Uterus (tissue), 4 donors: Measurements from ENCODE around the gene ADGRD2. TPM values are rescaled to one million over a fixed set of nuclear protein-coding genes. Genes with fewer than 3 reads are reported as not detected.

Source experiments
- DNase-seq, 2 donors: peaks; one replicate each; pipeline ENCODE4 v3.0.0-alpha.2; 2019 to 2020
- H3K27ac ChIP-seq, 2 donors: fragments of 200-600 bp; sonication (generic); 1 replicate in 1 of 2; 2 replicates in 1 of 2; pipeline ENCODE4 v1.5.1; 2016 to 2018
- H3K27me3 ChIP-seq, 2 donors: fragments of 200-600 bp; sonication (generic); one replicate each; pipeline ENCODE4 v1.5.1; 2018 to 2019; ENCODE audit warnings: control low read depth in 1 of 2
- H3K36me3 ChIP-seq, 2 donors: fragments of 200-600 bp; sonication (generic); one replicate each; pipeline ENCODE4 v1.5.1; 2019; ENCODE audit warnings: control low read depth in 1 of 2
- H3K4me1 ChIP-seq, 2 donors: fragments of 200-600 bp; sonication (generic); one replicate each; pipeline ENCODE4 v1.5.1; 2018 to 2019; ENCODE audit warnings: control low read depth in 1 of 2
- H3K4me3 ChIP-seq, 2 donors: fragments of 200-600 bp; sonication (generic); 1 replicate in 1 of 2; 2 replicates in 1 of 2; pipeline ENCODE4 v1.5.1; 2018 to 2019; ENCODE audit warnings: mild to moderate bottlenecking in 1 of 2
- H3K9me3 ChIP-seq, 2 donors: fragments of 200-600 bp; sonication (generic); one replicate each; pipeline ENCODE4 v1.5.1; 2019; ENCODE audit warnings: control low read depth in 1 of 2
- CTCF ChIP-seq, 4 experiments: fragments of 200-600 bp in 2 of 4; fragments of 450-650 bp in 2 of 4; sonication (generic) in 2 of 4; IDR thresholded peaks; one replicate each; pipeline ENCODE4 v1.5.1; 2016 to 2019; ENCODE audit warnings: antibody characterized with exemption in 4 of 4, mild to moderate bottlenecking in 2 of 4, moderate library complexity in 1 of 4
- POLR2A ChIP-seq, 2 donors: fragments of 450-650 bp; IDR thresholded peaks; one replicate each; pipeline ENCODE4 v1.6.1; 2016; ENCODE audit warnings: antibody characterized with exemption in 2 of 2, mild to moderate bottlenecking in 1 of 2, moderate library complexity in 1 of 2
- intact Hi-C: fragments of 100-400 bp; cut with DNase I; formaldehyde crosslinking; loops from one replicate; pipeline ENCODE4 v1.15.1; 2023; ENCODE audit warnings: low total_unique reads
- total RNA-seq, 4 donors: library from RNA; depleted of rRNA in 3 of 4; stranded (reverse); fragments of >200 nt in 3 of 4; gene quantifications; one replicate each; pipeline versions ENCODE4 v1.1.0 to v1.2.4, GENCODE V29; 2014 to 2023
- donor health status: DM: yes; HTN: yes; CAD: no.

Gene ADGRD2
- total RNA-seq, 4 donors from 2014 or later, result 0.76 TPM; not detected in 3

- H3K4me3 ChIP-seq, result no peak overlapping the region
- H3K27ac ChIP-seq, result no peak overlapping the region
- H3K9me3 ChIP-seq, result no peaks in the 10 kb centered on the region
- intact Hi-C loops, result no loop called here
- peaks cover 5 to 20% of the 10 kb centered on the region in 2 donors for H3K27me3 ChIP-seq
- no peak for TF ChIP-seq CTCF (IDR thresholded peaks at IDR 0.05)
- TF ChIP-seq POLR2A (IDR thresholded peaks at IDR 0.05), result no peak
- no peak for DNase-seq
- no peaks in the 10 kb centered on the region for H3K4me1 ChIP-seq
- no peaks in the 10 kb centered on the region for H3K36me3 ChIP-seq
Measured at GRCh38 chr9:124479947-124480620, 29.8 kb downstream of the ADGRD2 start.

GRCh38 chr9:124480621-124480981 is 30.4 kb downstream of the ADGRD2 start:
- Histone ChIP-seq H3K4me1 (no peaks in the 10 kb centered on the region), H3K27me3 (peaks cover 5 to 20% of the 10 kb centered on the region in 2 donors), H3K36me3 (no peaks in the 10 kb centered on the region), H3K27ac (no peak overlapping the region), H3K4me3 (no peak overlapping the region), H3K9me3 (no peaks in the 10 kb centered on the region)
- TF ChIP-seq POLR2A (IDR thresholded peaks at IDR 0.05) (no peak), CTCF (IDR thresholded peaks at IDR 0.05) (no peak)
- DNase-seq, result no peak
- intact Hi-C loops, result no loop called here

- TF ChIP-seq POLR2A (IDR thresholded peaks at IDR 0.05) (no peak), CTCF (IDR thresholded peaks at IDR 0.05) (no peak)
- no peak overlapping the region for H3K27ac ChIP-seq
- no peak for DNase-seq
- H3K9me3 ChIP-seq, result no peaks in the 10 kb centered on the region
- no peaks in the 10 kb centered on the region for H3K4me1 ChIP-seq
- H3K4me3 ChIP-seq, result no peak overlapping the region
- H3K27me3 ChIP-seq, result peaks cover 5 to 20% of the 10 kb centered on the region in 2 donors
- intact Hi-C loops, result no loop called here
- no peaks in the 10 kb centered on the region for H3K36me3 ChIP-seq
Measured at GRCh38 chr9:124481115-124481514, 30.9 kb downstream of the ADGRD2 start.

DNA sequence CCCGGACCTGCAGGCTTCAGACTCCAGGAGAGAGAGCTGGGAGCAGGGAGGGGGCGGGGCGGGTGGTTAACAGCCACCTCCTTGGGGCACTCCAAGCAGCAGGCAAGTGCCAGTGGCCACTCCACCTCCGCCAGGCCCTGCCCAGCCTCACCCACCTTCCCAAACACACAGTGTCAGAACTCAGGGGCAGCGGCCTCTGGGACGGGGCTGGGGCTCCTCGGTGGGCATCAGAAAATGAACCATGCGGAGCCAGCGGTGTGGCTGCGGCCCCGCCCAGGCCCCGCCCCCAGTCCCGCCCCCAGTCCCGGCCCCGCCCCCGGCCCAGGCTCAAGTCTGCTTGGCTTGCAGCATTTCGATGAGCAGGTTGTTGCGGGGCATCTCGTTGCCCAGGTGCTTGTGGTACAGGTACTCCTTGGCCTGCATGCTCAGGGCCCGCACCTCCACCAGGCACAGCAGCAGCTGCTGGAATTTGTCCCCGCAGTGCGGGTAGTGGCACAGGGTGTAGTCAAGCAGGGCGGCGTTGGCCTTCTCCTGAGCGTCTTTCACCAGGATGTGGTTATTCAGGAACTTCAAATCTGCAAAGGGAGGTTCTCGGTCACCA is 32.3 kb downstream of the ADGRD2 start:
- intact Hi-C loops, result no loop called here
- Histone ChIP-seq H3K36me3 (no peaks in the 10 kb centered on the region), H3K27me3 (peaks cover 3 to 12% of the 10 kb centered on the region in 2 donors), H3K27ac (no peak overlapping the region), H3K4me1 (no peaks in the 10 kb centered on the region), H3K9me3 (no peaks in the 10 kb centered on the region), H3K4me3 (no peak overlapping the region)
- no peak for TF ChIP-seq CTCF (IDR thresholded peaks at IDR 0.05)
- DNase-seq, result no peak

GRCh38 chr9:124483481-124483880 is 33.2 kb downstream of the ADGRD2 start:
- H3K4me3 ChIP-seq, result no peak overlapping the region
- H3K27ac ChIP-seq, result no peak overlapping the region
- H3K36me3 ChIP-seq, result no peaks in the 10 kb centered on the region
- TF ChIP-seq POLR2A (IDR thresholded peaks at IDR 0.05) (no peak), CTCF (IDR thresholded peaks at IDR 0.05) (no peak)
- DNase-seq, result no peak
- no peaks in the 10 kb centered on the region for H3K4me1 ChIP-seq
- intact Hi-C loops, result no loop called here
- H3K9me3 ChIP-seq, result no peaks in the 10 kb centered on the region
- H3K27me3 ChIP-seq, result peaks cover 0 to 12% of the 10 kb centered on the region in 2 donors
